Measurements from ENCODE around the gene GPT2. TPM values are rescaled to one million over a fixed set of nuclear protein-coding genes. Genes with fewer than 3 reads are reported as not detected.

Gene GPT2, protein sequence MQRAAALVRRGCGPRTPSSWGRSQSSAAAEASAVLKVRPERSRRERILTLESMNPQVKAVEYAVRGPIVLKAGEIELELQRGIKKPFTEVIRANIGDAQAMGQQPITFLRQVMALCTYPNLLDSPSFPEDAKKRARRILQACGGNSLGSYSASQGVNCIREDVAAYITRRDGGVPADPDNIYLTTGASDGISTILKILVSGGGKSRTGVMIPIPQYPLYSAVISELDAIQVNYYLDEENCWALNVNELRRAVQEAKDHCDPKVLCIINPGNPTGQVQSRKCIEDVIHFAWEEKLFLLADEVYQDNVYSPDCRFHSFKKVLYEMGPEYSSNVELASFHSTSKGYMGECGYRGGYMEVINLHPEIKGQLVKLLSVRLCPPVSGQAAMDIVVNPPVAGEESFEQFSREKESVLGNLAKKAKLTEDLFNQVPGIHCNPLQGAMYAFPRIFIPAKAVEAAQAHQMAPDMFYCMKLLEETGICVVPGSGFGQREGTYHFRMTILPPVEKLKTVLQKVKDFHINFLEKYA
- 10 to 100 TPM; 30.0 to 62.0 (median 59.2) TPM for polyA plus RNA-seq

DNA sequence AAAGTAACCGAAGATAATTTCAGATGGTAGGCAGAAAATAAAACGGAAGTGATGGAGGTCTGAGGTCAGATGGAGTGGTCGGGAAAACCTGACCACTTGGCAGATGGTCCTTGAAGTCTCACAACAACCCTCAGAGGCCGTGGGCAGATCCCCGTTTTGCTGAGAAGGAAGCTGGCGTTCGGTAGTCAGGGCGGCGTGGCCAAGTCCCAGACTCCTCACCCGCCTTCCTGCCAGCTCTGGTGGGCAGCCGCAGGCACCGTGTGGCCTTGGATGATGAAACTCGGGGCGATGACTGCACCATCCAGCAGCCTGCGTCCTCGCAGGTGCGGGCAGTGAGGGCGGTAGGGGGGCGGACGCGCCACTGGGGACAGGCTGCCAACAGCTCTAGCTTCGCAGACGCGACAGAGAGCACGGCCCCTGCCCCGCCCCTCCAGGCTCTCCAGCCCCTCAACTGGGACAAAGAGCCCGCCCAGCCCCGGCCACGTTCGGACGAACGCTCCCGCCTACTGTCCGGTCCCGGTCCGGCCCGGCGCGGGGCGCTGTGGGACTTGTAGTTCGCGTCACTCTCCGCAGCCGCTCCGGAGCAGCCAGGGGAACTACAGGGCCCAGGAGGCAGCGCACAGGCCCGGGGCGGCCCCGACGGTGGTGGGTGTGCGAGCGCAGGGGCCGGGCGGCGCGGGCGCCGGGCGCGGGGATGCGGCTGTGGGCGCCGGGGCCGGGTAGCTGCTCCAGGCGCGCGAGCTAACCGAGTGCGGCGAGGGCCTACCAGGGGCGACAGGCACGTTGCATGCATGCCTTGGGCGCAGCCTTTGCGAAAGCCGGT, at the start of gene GPT2:
GPT2 (plus strand) TSS at position 673 of the 823 bp plus-strand sequence. CDS start 354 bp downstream, outside the sequence.
- H3K27ac ChIP-seq (ENCODE audit: low read depth, low read length): no peak within 1 kb of the TSS
- WGBS, 3 donors: 0 to 1% (median 0%) methylated on average over 59 to 75 of the region's 75 CpGs

DNA sequence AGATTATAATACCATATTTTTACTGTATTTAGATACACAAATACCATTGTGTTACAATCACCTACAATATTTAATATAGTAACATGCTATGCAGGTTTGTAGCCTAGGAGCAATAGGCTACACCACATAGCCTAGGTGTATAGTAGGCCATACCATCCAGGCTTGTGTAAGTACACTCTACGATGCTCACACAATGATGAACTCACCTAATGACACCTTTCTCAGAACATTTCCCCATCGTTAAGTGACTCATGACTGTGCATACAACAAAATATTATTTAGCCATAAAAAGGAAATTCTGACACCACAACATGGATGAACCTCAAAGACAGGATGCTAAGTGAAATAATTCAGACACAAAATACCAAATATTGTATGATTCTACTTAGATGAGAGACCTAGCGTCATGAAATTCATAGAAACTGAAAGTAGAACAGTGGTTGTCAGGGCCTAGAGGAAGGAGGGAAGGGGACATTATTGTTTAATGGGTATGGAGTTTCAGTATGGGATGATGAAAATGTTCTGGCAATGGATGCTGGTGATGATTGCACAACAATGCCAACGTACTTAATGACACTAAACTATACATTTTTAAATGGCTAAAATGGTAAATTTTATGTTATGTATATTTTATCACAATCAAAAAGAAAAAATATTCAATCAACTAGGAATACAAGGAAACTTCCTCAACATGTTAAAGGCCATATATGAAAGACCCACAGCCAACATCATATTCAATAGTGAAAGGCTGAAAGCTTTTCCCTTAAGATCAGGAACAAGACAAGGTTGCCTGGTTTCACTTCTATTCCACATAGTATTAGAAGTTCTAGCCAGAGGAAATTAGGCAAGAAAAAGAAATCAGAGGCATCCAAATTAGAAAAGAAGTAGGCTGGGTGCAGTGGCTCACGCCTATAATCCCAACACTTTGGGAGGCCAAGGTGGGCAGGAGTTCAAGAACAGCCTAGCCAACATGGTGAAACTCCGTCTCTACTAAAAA, 47.3 kb upstream of the GPT2 start:
- 73 to 94% (median 80%) methylated on average over 6 of the region's 6 CpGs for WGBS, 3 donors
- no peak overlapping the region for H3K27ac ChIP-seq (ENCODE audit: low read depth, low read length)

DNA sequence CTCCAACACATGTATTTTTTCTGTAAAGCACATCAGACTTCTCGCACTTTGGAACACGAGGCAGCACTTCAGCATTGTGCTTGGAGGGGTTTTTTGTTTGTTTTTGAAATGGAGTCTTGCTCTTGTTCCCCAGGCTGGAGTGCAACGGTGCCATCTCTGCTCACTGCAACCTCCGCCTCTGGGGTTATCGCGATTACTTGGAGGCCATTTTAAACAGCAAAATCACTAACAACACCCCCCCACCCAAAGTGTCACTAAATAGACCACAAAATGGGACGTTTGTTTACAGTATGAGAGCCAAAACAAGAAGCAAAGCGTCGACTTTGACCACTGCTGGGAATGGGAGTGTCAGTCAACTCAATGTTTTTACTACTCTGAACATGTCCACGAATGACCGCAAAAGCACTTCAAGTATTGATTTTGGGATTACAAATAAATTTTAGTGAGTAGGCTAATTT, 44.1 kb upstream of the GPT2 start:
- 70 to 76% (median 75%) methylated on average over 11 of the region's 11 CpGs for whole genome bisulfite sequencing, 3 donors

DNA sequence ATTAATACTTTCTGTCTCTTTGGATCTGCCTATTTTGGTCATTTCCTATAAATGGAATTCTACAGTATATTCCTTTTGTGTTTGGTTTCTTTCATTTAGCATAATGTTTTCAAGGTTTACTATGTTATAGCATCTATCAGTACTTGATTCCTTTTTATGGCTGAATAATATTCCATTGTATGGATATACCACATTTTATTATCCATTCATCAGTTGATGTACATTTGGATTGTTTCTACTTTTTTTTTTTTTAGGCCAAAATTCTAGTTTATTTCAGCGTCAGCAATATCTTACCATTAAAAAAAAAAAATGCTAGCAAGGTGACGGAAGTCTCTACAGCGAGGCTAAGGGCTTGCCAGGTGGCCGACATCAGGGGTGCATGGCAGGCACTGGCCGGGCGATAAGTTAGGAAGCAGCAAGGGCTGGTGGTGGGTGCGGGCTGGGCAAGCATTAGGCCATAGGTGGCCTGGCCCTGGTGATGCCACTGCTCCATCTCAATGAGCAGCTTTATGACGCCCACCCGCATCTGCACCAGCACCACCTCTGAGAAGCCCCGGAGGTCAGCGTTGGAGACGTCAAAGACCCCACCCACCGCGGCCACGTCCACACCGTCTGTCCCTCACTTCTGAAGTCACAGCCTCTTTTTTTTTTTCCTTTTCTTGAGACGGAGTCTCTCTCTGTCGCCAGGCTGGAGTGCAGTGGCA, 41.8 kb upstream of the GPT2 start:
- no peak overlapping the region for H3K27ac ChIP-seq (ENCODE audit: low read depth, low read length)
- 96 to 99% (median 97%) methylated on average over 17 to 18 of the region's 18 CpGs for WGBS, 3 donors

More for the DNA sequence above, 44.1 kb upstream of the GPT2 start:
- H3K27ac ChIP-seq (ENCODE audit: low read depth, low read length): no peak overlapping the region

DNA sequence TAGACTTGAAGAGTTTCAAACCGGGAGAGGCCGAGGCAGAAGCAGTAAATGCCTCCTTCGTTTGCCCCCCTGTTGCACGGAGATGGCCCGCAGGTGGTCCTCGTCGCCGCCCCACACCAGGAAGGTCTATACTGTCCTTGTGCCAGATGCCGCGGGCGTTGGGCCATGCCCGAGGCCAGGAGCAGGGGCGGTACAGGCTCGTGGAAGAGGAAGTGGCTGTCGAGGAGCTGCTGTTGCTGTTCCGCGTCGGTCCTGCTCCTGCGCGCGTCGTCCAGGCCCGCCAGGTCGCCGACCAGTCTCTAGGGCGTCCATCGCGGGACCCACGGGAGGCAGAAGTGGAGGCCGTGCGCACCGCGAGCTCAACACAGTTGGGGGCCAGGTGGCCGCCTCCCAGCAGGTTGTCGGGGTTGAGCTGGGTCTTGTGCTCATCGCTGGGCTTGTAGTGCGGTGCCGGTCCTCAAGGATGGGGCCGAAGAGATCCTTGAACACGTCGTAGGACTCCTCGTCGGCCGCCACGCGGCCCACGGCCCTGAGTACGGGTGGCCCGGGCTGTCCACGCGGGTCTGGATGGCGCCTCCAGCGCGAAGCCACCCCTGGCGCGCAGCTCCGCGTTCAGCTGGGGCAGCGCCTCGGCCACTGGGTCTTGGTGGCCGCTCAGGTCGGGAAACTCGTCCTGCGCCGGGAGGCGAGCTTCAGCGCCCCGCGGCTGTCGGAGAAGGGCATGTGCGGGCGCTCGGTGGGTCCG, 40.1 kb upstream of the GPT2 start:
- 29 to 49% (median 39%) methylated on average over 73 to 74 of the region's 74 CpGs for WGBS, 3 donors
- no peak overlapping the region for H3K27ac ChIP-seq (ENCODE audit: low read depth, low read length)

DNA sequence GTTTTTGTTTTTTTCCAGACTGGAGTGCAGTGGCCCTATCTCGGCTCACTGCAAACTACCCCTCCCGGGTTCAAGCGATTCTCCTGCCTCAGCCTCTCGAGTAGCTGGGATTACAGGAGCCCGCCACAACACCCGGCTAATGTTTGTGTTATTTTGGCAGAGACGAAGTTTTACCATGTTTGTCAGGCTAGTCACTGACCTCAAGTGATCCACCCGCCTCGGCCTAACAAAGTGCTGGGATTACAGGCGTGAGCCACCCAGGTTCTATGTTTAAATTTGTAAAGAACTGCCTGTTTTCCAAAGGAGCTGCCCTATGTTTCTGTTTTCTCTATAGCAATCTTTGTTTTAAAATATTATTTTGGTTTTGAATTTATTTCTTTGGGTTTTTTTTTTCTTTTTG, 39.4 kb upstream of the GPT2 start:
- WGBS, 3 donors: 73 to 80% (median 78%) methylated on average over 10 of the region's 10 CpGs
- no peak overlapping the region for H3K27ac ChIP-seq (ENCODE audit: low read depth, low read length)

DNA sequence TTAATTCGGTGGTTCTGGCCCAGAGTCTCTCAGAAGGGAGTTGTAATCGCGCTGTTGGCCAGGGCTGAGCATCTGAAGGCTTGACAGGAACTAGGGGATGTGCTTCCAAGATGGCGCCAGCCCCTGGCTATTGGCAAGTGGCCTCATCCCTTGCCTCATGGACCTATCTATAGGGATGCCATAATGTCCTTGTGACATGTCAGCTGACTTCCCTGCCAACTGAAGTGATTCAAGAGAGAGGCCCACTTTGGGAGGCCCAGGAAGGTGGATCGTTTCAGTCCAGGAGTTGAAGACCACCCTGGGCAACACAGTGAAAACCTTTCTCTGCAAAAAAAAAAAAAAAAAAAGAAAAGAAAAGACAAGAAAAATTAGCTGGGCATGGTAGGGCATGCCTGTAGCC, 38.2 kb upstream of the GPT2 start:
- H3K27ac ChIP-seq (ENCODE audit: low read depth, low read length): no peak overlapping the region
- WGBS, 3 donors: 93 to 94% (median 94%) methylated on average over 5 of the region's 5 CpGs

DNA sequence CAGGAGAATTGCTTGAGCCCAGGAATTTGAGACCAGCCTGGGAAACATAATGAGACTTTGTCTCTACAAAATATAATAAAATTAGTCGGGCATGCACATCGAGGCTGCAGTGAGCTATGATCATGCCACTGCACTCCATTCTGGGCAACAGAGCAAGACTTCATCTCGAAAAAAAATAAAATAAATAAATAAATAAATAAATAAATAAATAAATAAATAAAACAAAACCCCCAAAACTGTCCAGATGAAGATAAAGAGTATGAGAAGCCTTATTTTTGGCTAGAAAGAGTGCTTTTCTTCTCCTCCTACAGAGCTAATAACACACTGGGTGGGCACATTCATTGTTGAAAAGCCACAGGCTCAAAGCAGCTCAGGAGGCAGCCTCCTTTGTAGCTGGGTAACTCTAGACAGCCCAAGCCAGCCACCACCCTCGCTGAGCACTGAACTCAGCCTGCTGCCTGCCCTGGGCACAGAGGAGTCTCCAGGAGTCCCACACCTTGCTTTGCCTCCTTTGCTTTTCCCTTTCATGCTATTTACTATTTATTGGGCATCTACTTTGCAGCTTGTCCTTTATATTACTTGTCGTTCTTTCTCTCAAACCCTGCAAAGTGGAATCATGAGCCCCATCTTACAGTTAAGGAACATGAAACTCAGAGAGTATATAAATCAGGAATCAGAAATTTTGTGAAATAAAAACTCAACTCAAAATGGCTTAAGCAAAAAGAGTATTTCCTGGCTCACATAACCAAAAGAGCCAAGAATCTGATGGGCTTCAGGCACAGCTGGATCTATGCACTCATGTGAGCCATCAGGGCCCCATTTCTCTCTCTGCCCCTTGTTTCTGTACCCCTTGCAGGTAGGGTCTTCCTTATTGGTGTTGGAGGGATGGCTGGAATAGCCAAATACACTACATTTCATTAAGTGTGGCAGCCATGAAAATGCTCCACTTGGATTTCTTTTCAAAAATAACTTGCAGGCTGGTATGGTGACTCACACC, 35.1 kb upstream of the GPT2 start:
- no peak overlapping the region for H3K27ac ChIP-seq (ENCODE audit: low read depth, low read length)
- WGBS, 3 donors: 72 to 83% (median 81%) methylated on average over 5 of the region's 5 CpGs

DNA sequence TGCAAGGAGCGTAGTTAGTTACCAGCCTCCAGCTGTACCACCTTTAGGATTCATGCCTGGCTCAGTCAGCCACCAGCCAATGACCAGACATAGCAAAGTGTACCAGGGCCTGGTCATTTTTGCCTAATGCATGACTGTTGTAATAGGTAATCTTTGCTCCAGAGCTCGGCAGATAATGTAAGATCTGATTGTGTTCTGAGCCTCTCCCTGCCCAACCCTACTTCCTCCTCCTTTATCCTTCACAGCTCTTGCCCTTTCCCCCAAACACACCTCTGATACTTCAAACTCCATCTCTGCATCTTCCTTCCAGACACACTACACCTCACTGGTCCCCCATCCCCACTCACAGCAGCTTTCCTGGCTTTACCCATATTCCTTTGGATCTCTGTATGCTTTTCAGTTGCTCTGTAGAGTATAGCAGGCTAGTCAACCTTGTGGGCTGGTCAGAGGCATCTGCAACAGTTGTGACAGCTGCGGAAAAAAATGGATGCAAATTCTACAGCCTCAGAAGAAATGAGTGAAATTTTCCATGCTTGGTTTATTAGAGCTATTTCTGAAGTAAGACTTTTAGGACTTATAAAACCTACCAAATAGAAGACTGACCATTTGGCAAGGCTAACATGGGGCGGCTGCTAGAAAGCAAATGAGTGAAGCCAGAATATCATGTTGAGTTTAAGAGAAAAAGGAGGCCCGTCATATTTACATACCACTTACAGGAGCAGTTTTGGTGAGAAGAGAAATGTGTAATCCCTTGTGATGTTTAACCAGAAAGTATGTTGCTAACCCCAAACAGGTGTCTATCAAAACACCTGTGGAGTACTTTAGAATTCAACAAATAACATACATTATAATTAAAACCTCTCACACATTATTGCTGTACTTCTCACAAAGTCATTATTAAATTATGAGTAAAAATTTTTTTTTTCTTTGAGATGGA, 33.3 kb upstream of the GPT2 start:
- 75 to 82% (median 78%) methylated on average over 5 of the region's 5 CpGs for WGBS, 3 donors
- no peak overlapping the region for H3K27ac ChIP-seq (ENCODE audit: low read depth, low read length)

DNA sequence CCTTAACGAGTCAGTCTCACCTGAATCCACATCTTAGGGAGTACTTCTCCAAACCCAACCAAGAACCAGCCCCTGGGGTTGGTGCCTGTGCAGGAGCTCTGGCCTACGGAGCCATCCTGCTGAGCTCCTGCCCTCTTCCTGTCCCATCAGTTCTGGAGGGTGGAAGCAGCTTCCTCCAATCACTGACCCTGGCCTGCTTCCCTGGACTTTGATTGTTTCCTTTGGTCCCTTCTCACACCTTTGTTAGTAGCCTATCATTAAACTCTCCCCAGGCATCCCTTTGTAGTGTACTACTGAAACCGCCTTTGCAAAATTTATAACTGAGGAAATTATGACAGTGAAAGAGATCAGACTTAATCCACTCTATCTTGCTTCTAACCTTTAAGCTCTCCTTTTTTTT, 32.0 kb upstream of the GPT2 start:
- WGBS, 3 donors: 65 to 73% (median 71%) methylated on average over 3 of the region's 3 CpGs
- H3K27ac ChIP-seq (ENCODE audit: low read depth, low read length): no peak overlapping the region

DNA sequence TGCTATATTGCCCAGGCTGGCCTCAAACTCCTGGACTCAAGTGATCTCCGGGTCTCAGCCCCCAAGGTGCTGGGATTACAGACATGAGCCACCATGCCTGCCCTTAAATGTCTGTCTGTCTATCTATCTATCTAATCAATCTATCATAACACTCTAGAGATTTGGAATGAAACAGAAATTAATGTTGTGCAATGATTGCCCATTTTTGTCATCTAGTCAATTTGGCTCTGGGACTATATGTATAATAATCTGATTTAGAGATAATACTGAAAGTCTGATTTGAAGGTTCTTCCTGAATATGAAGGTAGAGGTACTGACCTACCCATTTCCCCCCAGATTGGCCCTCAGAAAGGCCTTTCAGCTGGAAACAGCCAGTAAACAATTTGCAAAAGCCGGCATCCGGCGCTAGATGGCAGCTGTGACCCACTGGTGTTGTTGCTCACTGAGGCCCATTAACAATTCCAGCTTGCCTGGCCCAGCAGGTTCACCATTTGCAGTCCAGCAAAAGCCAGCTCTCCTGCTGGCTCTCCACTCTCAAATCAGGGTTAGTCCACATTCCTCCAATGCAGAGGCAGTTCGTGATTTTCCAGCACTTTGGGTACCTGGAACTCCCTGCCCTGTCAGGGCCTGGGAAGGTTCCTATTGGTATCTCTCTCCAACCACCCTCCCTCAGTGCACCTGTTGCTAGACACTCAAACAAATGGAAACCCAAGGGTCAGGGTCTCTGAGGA, 30.3 kb upstream of the GPT2 start:
- 20 to 28% (median 26%) methylated on average over 5 of the region's 5 CpGs for WGBS, 3 donors
- no peak overlapping the region for H3K27ac ChIP-seq (ENCODE audit: low read depth, low read length)

DNA sequence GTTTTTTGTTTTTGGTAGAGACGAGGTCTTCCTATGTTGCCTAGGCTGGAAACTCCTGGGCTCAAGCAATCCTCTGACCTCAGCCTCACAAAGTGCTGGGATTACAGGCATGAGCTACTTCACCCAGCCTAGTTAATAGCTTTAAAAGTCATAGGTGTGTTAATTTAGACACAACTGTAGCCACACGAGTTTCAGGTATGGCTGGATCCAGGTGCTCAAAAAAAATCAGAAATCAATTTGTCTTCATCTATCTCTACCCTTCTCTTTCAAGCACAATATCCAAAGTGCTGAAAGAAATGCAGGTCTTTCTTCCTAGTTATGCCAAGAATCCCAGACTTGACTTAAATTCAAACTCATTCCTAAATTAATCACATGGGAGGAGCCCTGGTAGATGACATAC, 29.3 kb upstream of the GPT2 start:
- 82 to 88% (median 85%) methylated on average over 2 of the region's 2 CpGs for WGBS, 3 donors
- H3K27ac ChIP-seq (ENCODE audit: low read depth, low read length): no peak overlapping the region

DNA sequence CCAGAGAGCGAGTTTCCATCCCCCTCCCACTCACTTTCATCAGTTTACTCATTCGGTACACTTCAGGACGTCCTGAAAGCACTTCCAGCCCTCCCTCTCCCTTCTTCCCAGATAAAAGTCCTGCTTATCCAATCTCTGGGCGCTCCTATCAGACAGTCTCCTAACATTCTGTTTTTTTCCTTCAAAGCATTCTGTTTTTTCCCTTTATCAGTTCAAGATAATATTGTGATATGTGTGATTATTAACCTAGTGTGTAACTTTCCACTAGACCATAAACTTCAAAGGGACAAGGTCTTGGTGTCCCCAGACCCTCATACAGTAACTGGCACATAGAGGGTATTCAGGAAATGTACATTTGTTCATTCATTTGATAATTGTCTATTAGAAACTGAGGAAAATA, 28.8 kb upstream of the GPT2 start:
- no peak overlapping the region for H3K27ac ChIP-seq (ENCODE audit: low read depth, low read length)

DNA sequence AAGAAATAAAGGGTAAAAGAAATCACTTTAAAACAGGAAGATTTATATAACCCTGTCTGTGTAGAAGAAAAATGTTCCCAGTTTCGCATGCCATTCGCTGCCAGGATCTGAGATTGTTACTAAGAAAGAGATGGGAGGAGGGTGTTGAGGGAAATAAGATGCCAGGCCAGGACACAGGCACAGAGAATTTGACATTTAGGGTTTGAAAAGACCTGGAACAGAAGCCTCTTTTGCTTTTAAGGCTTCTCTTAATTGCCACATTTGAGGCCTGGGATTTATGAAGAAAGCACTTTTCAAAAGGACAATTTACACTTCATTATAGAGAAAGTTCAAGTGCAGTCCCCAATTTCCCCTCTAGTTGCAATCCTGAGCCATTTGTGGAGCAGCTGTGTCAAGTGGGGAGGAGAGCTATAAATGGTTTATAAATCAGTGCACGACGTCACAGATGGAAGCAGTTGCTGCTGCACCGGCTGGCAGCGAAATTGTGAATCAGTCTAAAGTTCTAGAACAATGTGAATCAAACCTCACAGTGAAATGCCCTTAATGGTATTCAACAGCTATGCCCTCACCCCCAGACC, 26.7 kb upstream of the GPT2 start:
- no peak overlapping the region for H3K27ac ChIP-seq (ENCODE audit: low read depth, low read length)
- 33 to 54% (median 43%) methylated on average over 6 of the region's 6 CpGs for WGBS, 3 donors

More for the DNA sequence above, 28.8 kb upstream of the GPT2 start:
- 30 to 83% (median 67%) methylated on average over 4 of the region's 4 CpGs for WGBS, 3 donors

Data from adipose tissue (tissue), 3 donors.